ENCODE data around the gene MYO18B.

MYO18B gene

DNA sequence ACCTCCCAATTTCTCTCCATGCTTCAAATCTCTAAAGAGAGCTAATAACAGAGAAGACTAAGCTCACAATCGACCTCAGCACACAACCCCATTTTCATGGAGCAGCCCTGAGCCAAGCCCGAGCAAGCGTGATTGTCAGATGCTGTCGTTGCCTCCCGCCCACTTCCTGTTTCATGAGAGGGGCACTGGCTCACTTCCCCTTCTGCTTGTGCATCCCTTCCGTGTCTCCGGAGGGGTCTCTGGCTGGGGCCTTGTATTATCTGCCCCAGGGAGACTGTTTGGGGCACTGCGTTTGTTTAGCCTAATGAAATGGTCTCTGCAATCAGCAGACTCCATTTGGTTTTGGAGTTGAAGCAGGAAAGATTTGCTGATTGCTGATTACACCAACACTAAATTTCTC lies 246.0 kb downstream of the MYO18B start:
- in situ Hi-C loops (cut with HindIII; ENCODE audit: low sequenced_read_pairs) = no loop called here
- DNase-seq (ENCODE audit: low read depth, low spot score) = no peak
- TF ChIP-seq, protein P1, sequence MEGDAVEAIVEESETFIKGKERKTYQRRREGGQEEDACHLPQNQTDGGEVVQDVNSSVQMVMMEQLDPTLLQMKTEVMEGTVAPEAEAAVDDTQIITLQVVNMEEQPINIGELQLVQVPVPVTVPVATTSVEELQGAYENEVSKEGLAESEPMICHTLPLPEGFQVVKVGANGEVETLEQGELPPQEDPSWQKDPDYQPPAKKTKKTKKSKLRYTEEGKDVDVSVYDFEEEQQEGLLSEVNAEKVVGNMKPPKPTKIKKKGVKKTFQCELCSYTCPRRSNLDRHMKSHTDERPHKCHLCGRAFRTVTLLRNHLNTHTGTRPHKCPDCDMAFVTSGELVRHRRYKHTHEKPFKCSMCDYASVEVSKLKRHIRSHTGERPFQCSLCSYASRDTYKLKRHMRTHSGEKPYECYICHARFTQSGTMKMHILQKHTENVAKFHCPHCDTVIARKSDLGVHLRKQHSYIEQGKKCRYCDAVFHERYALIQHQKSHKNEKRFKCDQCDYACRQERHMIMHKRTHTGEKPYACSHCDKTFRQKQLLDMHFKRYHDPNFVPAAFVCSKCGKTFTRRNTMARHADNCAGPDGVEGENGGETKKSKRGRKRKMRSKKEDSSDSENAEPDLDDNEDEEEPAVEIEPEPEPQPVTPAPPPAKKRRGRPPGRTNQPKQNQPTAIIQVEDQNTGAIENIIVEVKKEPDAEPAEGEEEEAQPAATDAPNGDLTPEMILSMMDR (IDR thresholded peaks at IDR 0.05; ENCODE audit: low read depth, low read length) = no peak
- H3K4me3 ChIP-seq (ENCODE audit: low read depth, low read length) = no peak overlapping the region

DNA sequence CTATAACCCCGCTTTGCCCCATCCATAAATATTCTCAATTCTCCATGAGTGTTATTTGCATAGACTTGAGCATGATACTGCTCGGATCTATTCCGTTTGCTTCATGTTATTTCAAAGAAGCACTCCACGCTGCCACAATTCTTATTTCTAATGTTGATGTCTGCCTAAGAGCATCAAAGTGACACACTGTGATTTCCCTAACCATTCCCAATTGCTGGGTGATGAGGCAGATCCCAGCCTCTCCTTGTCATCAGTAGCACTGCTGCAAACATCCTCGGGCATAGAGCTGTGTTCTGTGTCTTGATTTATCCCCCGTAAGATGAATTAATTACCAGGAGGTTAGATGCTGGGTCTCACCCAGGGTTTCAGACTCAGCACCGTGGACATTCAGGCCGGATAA lies 249.0 kb downstream of the MYO18B start:
- in situ Hi-C loops (cut with HindIII; ENCODE audit: low sequenced_read_pairs) = no loop called here
- DNase-seq (ENCODE audit: low read depth, low spot score) = no peak
- H3K4me3 ChIP-seq (ENCODE audit: low read depth, low read length) = no peak overlapping the region
- TF ChIP-seq, protein P1 (IDR thresholded peaks at IDR 0.05; ENCODE audit: low read depth, low read length) = no peak

DNA sequence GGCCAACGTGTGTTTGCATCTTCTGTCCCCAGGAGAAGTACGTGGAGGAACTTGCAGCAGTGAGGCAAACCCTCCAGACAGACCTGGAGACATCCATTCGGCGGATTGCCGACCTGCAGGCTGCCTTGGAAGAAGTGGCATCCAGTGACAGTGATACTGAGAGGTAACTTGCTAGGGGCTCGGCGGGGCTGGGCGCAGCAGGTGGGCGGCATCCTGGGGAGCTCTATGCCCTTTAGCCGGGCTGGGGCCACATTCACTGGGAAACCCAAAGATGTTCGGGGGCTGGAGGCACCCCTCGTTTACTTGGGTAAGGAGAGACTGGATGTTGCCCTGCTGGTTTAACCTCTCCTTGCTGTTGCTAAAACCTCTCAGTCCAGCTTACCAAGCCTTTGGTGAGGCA lies 250.3 kb downstream of the MYO18B start:
- in situ Hi-C loops (cut with HindIII; ENCODE audit: low sequenced_read_pairs) = no loop called here
- DNase-seq (ENCODE audit: low read depth, low spot score) = no peak
- TF ChIP-seq, protein P1 (IDR thresholded peaks at IDR 0.05; ENCODE audit: low read depth, low read length) = no peak
- no peak overlapping the region for H3K4me3 ChIP-seq (ENCODE audit: low read depth, low read length)

DNA sequence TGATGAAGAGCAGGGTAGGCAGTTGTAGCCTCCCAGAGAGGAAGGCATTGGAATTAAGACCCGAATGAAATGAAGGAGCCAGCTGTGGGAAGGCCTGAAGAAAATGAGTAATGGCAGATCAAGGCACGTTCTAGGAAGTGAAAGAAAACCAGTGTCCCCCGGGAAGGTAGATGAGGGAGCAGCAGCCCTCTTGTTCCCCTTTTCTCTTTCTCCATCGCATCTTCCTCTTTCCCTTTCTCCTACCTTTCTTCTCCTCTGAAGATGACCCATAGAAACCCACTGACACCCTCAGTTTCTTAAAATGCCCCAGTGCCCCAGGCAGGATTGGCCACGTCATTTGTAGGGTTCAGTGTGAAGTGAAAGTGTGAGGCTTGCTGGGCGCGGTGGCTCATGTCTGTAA lies 254.7 kb downstream of the MYO18B start:
- in situ Hi-C loops (cut with HindIII; ENCODE audit: low sequenced_read_pairs) = no loop called here
- no peak overlapping the region for H3K4me3 ChIP-seq (ENCODE audit: low read depth, low read length)
- no peak for DNase-seq (ENCODE audit: low read depth, low spot score)
- TF ChIP-seq, protein P1 (IDR thresholded peaks at IDR 0.05; ENCODE audit: low read depth, low read length) = no peak

DNA sequence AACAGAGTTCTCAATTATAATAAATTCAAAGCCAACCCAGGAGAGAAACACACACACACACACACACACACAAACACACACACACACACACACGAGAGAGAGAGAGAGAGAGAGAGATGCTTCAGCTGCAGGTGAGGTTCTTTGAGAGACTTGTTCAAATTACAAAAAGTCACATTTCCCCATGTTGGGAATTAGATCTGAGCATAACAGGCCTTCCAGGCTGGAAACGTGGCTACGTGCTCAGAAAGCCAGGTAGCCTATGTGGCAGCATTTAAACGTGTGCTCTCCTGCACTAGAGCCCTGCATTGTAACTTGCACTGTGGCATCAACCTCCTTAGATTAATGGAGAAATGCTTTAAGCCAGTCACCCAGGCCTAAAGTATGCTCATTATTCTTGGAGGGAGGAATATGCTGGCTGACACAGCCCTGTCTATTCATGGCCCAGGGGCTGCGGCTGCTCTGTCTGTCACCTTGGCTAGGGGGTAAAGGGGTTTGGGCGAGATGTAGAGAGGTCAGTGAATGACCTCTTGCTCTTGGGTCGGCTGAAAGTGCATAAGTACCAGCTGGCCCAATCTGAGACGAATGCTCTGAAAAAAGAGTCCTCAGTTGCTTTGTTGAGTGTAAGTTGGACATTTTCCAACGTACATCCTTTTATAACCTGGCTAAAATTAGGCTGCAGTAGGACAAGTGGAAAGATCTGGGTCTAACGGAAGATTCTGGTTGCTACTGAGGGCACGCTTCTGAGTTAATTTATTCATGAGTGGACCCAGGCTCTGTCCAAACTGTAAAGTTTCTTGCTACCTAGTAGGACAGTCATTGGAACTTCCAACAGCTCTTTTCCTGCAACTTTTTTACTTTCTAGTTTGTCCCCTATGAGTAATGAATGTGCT lies 256.1 kb downstream of the MYO18B start:
- H3K4me3 ChIP-seq (ENCODE audit: low read depth, low read length) = no peak overlapping the region
- no peak for DNase-seq (ENCODE audit: low read depth, low spot score)
- TF ChIP-seq, protein P1 (IDR thresholded peaks at IDR 0.05; ENCODE audit: low read depth, low read length) = no peak
- in situ Hi-C loops (cut with HindIII; ENCODE audit: low sequenced_read_pairs) = no loop called here

DNA sequence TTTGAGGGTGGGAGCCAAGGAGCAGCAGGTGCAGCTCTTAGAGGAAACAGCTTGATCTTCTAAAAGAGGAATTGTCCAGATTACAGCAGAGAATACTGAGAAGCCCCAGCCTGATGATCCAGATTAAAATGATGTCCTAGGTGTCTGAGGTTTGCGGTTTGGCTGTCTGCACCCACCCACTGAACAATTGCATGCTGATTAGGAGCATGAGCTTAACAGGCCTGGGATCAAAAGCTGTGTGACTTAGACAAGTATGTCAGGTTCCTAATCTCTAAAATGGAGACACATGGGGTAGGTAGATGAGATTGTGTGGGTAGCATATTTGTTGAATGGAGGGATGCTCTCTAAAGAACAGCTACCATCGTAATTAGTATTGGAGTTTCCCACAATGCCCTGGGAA lies 260.5 kb downstream of the MYO18B start:
- TF ChIP-seq, protein P1 (IDR thresholded peaks at IDR 0.05; ENCODE audit: low read depth, low read length) = no peak
- DNase-seq (ENCODE audit: low read depth, low spot score) = no peak
- no peak overlapping the region for H3K4me3 ChIP-seq (ENCODE audit: low read depth, low read length)
- in situ Hi-C loops (cut with HindIII; ENCODE audit: low sequenced_read_pairs) = no loop called here

All from astrocyte of the spinal cord (primary cell).